Stomach (tissue), 4 donors: ENCODE data around the gene OR6Q1.

Experiments used
- CTCF ChIP-seq, 7 experiments: fragments of 450-650 bp in 4 of 7; fragments of 200-600 bp in 3 of 7; sonication (generic) in 3 of 7; IDR thresholded peaks; one replicate each; pipeline ENCODE4 v1.5.1; 2016 to 2019; ENCODE audit warnings: antibody characterized with exemption in 7 of 7, control low read depth in 2 of 7, mild to moderate bottlenecking in 1 of 7
- POLR2A ChIP-seq, 4 donors: fragments of 450-650 bp; IDR thresholded peaks; one replicate each; pipeline ENCODE4 v1.6.1; 2016; ENCODE audit warnings: antibody characterized with exemption in 4 of 4, control low read depth in 2 of 4, mild to moderate bottlenecking in 1 of 4, moderate library complexity in 1 of 4
- POLR2AphosphoS5 ChIP-seq, 3 donors: sonication (generic); formaldehyde crosslinking; IDR thresholded peaks; one replicate each; pipeline ENCODE4 v1.6.1; 2016; ENCODE audit warnings: antibody characterized with exemption in 3 of 3

- TF ChIP-seq CTCF (IDR thresholded peaks at IDR 0.05), result no peak
- TF ChIP-seq POLR2AphosphoS5 (IDR thresholded peaks at IDR 0.05), result no peak
- TF ChIP-seq POLR2A (IDR thresholded peaks at IDR 0.05), result no peak
Observed at GRCh38 chr11:57983191-57983590, 47.6 kb upstream of the OR6Q1 start.
